Hematopoietic multipotent progenitor cell treated with erythropoietin and hydrocortisone succinate and interleukin-3 and kit ligand, for 6 days (in vitro differentiated cells): ENCODE measurements around the gene CCDC87.

Source experiments
- DNase-seq: peaks from one replicate; pipeline ENCODE4 v3.0.0-alpha.2; 2015

The CCDC87 gene

GRCh38 chr11:66592457-66593302, at the start of gene CCDC87, which contains the start of gene CCS:
Gene CCDC87 (minus strand): TSS chr11:66593063. CDS start chr11:66593015, 48 bp downstream.
Gene CCS (plus strand): TSS chr11:66593185. CDS start chr11:66593262, 77 bp downstream.
- peak; percentile 98 for DNase-seq

GRCh38 chr11:66641834-66642233, 49.0 kb upstream of the CCDC87 start:
- no peak for DNase-seq

GRCh38 chr11:66639814-66640340, 47.0 kb upstream of the CCDC87 start:
- DNase-seq, result peak; percentile 34

DNA sequence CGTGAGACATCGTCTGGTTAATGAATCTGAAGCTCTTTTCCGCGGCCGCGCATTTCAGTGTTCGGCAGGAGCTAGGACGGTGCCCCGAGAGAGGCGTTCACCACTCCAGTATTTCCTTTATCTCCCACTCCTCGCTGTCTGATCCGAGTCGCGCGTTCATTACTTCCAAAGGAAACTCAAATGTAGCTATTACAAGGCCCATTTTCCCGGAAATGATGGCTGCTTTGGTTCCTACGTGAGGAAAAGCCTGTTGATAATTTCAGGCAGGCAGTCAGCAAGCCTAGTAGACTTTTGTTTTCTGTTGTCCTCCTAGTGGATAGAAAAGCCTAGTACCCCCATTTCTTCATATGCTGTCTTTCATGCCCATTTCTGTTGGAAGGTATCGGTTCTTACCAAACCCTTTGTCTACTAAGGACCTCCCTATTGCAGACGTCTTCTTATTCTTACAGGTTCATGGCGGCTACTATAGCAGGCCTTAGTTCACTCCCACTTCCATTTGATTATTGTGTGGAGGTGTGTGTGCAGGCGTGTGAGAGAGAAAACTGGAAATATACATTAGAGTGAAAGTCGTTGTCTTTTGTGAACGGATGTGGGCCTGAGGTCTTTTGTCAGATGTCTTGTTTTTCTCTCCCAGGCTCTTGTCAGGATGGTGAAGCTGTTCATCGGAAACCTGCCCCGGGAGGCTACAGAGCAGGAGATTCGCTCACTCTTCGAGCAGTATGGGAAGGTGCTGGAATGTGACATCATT, 46.4 kb upstream of the CCDC87 start:
- peak; percentile 70 for DNase-seq

DNA sequence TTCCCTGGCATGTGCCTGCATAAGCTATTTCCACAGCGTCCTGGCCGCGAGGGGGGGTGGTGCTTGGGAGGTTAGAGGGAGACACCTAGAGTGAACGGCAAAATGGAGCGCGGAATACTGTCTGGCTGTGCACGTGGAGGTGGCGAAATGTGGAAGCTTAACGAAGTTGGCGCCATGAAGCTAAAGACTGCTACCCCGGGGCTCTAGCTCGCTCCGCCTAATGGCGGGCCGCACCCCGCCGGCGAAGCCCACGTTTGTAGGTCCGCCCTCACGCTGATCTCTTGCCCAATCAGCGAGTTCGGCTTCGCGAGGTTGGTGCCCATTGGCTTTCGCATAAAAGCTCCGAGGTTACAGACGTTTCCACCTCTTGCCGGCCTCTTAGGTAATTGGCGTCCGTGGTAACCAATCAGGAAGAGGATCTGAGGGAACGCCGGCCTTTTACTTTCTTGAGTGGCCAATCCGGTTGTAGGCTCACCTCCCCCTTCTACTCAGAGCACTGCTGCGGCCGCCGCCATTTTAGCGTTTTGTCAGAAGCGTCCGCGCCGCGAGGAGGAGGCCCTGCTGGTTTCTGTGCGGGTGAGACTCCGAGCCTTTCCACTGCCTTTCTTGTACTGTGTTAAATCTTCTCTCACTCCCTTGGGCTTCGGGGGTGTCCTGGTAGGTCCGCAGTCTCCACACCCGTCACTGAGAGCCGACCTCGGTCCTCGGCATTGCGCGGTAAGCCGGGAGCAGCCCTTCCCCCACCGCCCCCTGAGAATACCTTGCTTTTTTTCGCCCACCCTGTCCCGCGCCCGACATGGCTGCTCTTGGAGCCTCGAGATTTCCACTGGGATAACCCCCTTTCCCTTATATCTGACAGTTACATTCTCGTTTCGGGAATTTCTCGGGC, 45.6 kb upstream of the CCDC87 start, which contains the start of gene RBM4:
Gene RBM4 (plus strand): TSS at position 527 of the 889 bp plus-strand sequence. CDS start 1,009 bp downstream, outside the sequence.
- peak; percentile 100 for DNase-seq

- DNase-seq, result peak; percentile 35
Observed at GRCh38 chr11:66637557-66638176, 44.8 kb upstream of the CCDC87 start.

GRCh38 chr11:66636411-66636810, 43.5 kb upstream of the CCDC87 start:
- no peak for DNase-seq

GRCh38 chr11:66632952-66633351, 40.1 kb upstream of the CCDC87 start:
- no peak for DNase-seq

DNA sequence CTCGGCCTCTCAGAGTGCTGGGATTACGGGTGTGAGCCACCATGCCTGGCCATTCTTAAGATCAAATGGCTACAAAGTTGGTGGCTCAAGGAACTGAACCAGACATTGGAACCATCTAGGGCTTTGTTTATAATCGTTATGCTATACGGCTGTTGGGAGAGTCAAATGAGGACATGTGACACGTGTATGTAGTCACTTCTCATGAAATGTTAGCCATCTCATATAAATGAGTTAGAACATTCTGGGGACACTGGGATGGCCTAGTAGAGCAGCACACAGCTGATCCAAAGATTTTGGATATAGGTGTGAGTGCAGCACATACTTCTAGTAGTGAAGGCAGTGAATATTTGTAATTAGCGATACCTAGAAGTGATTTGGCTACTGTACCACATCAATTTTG, 39.0 kb upstream of the CCDC87 start:
- no peak for DNase-seq

GRCh38 chr11:66629356-66629755, 36.5 kb upstream of the CCDC87 start:
- no peak for DNase-seq

DNA sequence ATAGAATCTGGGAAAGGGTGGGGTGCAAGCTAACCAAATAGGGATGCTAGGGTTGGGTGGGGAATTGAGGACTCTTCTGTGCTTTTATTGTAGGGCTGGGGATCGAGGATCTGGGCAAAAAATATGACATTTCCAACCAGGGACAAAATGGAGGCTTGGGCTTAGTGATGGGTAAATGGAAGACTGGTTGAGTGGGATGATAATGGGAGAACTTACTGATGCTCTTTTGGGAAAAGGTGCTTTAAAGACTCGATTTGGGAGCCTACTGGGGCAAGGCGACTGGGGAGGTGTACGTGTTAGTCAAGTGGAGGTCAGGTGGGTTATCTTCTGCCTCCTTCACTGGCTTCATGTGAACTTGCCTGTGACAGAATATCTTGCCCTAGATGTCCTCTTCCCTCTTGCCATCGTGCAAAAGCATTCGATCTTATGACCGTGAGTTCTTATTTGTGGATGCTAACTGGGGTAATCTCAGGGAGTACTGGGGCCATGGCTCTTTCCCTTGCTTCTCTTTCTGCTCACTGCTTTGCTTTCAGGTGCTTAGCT, 35.3 kb upstream of the CCDC87 start:
- DNase-seq, result no peak

DNA sequence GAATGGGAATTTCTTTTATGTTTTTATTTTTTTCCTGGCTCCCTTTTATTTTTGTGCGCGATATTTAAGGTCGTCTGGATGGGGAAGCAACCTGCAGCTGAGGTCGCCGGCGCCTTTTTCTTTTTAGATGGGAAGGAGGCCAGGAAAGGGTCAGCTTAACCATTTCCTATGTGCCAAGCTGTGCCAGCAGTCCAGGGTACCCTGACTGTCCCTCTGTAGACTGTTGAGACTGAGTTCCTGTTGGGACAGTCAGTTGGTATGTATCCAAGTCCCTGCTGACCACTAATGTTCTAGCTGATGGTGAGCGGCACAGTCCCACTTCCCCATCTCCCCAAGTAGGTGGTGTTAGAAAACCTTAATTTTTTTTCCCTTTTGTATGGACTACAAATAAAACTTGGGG, 34.1 kb upstream of the CCDC87 start:
- no peak for DNase-seq

GRCh38 chr11:66626382-66626781, 33.5 kb upstream of the CCDC87 start:
- no peak for DNase-seq

GRCh38 chr11:66625752-66626149, 32.9 kb upstream of the CCDC87 start:
- DNase-seq, result no peak

GRCh38 chr11:66625041-66625751, 32.3 kb upstream of the CCDC87 start:
- DNase-seq, result no peak

DNA sequence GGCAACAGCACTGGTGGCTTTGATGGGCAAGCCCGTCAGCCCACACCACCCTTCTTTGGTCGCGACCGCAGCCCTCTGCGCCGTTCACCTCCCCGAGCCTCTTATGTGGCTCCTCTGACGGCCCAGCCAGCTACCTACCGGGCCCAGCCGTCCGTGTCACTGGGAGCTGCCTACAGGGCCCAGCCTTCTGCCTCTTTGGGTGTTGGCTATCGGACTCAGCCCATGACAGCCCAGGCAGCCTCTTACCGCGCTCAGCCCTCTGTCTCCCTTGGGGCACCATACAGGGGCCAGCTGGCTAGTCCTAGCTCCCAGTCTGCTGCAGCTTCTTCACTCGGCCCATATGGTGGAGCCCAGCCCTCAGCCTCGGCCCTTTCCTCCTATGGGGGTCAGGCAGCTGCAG, 31.6 kb upstream of the CCDC87 start:
- no peak for DNase-seq

DNA sequence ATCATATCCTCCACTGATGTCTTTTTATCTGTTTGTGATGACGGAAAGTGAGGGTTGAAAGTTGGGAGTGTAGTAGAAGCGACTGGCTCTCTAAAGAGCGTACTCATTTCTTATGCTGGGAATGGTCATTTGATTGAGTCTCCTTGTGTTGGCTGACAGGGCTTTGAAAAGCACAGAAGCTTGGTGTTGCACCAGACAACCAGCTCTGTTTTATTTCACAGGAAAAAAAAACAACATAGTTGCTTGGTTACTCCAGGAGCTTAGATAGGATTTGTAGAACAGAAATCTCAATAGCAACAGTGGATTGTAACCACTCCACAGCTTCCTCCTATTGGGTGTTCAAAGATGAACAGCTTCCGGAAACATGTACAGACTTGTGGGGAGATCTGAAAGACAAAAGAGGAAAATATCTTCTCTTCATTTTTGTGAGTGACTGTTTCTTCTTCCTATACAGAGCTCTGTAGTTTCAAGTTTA, 26.3 kb upstream of the CCDC87 start:
- DNase-seq, result peak; percentile 70

GRCh38 chr11:66617155-66617834, 24.4 kb upstream of the CCDC87 start:
- no peak for DNase-seq

DNA sequence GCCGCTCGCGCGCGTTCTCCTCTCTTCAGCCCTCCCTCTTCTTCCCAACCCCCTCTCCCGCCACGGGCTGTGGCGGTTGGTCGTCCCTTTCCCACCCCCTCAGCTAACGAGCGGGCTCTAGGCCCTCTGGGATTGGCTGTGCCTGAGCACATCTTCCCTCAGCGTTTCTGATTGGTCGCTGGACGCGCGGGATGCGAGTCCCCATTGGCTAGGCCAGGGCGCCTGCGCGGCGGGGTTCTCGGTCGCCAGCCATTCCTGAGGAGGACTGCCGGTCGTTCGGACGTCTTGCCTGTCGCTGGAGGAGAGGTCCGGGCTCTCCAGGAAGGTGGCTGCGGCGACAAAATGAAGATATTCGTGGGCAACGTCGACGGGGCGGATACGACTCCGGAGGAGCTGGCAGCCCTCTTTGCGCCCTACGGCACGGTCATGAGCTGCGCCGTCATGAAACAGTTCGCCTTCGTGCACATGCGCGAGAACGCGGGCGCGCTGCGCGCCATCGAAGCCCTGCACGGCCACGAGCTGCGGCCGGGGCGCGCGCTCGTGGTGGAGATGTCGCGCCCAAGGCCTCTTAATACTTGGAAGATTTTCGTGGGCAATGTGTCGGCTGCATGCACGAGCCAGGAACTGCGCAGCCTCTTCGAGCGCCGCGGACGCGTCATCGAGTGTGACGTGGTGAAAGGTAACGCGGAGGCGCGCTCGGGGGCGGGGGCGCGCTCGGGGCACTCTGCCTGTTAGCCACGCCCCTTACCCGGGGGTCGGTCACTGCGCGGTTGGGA, 23.7 kb upstream of the CCDC87 start, which contains the start of gene RBM14:
Gene RBM14 (plus strand): TSS at position 252 of the 776 bp plus-strand sequence. CDS start 91 bp downstream, at position 343.
- peak; percentile 100 for DNase-seq
